ENCODE results near the gene POR.

GRCh38 chr7:75905785-75906604 is 9.0 kb upstream of the POR start:
- TF ChIP-seq POLR2AphosphoS5 (IDR thresholded peaks at IDR 0.05; ENCODE audit: low read depth, low read length) (no peak), POLR2A (IDR thresholded peaks at IDR 0.05; ENCODE audit: low read depth, low read length) (no peak), TAF1 (IDR thresholded peaks at IDR 0.05; ENCODE audit: borderline replicate concordance, low read depth, low read length) (no peak)
